Subcutaneous abdominal adipose tissue (tissue), 5 donors: ENCODE measurements around the gene AQP7.
A peak's percentile ranks its signal among the peaks of the same experiment; 100 is the strongest.
"Not testable (repeated sequence)": the region's sequence is repeated elsewhere in the genome, so short reads cannot be mapped to it uniquely, and the experiment has no call there.

Experiments used
- H3K27ac ChIP-seq: one replicate; pipeline ENCODE4 v1.7.0; 2013; ENCODE audit warnings: low read depth, mild to moderate bottlenecking, inconsistent platforms, low read length, moderate library complexity
- H3K27me3 ChIP-seq, 5 donors: one replicate each; pipeline ENCODE4 v1.7.0; 2013; ENCODE audit warnings: low read length in 5 of 5, inconsistent platforms in 1 of 5; ENCODE audit not compliant: control insufficient read depth in 5 of 5, insufficient read depth in 4 of 5
- H3K36me3 ChIP-seq, 5 donors: one replicate each; pipeline ENCODE4 v1.7.0; 2013; ENCODE audit warnings: low read length in 5 of 5; ENCODE audit not compliant: control insufficient read depth in 5 of 5, insufficient read depth in 5 of 5
- H3K4me1 ChIP-seq, 5 donors: one replicate each; pipeline ENCODE4 v1.7.0; 2013; ENCODE audit warnings: low read length in 5 of 5, mild to moderate bottlenecking in 3 of 5, moderate library complexity in 1 of 5; ENCODE audit not compliant: control insufficient read depth in 5 of 5, insufficient read depth in 5 of 5
- H3K4me3 ChIP-seq, 5 donors: one replicate each; pipeline ENCODE4 v1.7.0; 2013; ENCODE audit warnings: low read length in 5 of 5, low read depth in 1 of 5
- H3K9ac ChIP-seq, 5 donors: one replicate each; pipeline ENCODE4 v1.7.0; 2013; ENCODE audit warnings: low read length in 5 of 5, mild to moderate bottlenecking in 4 of 5, moderate library complexity in 3 of 5
- H3K9me3 ChIP-seq, 5 donors: one replicate each; pipeline ENCODE4 v1.7.0; 2013; ENCODE audit warnings: low read length in 5 of 5; ENCODE audit not compliant: control insufficient read depth in 5 of 5
- donor health status: healthy.
- donor health status: healthy.
- donor health status: healthy.
- donor health status: healthy.
- donor health status: healthy.

AQP7 gene

GRCh38 chr9:33378121-33378795, 24.1 kb downstream of the AQP7 start:
- Histone ChIP-seq H3K27ac (no peak overlapping the region), H3K36me3 (peaks cover 0 to 9% (median 4%) of the 10 kb centered on the region in 5 donors), H3K4me3 (no peak overlapping the region), H3K4me1 (peaks cover 8 to 37% (median 30%) of the 10 kb centered on the region in 5 donors), H3K27me3 (no peaks in the 10 kb centered on the region), H3K9ac (no peak overlapping the region), H3K9me3 (no peaks in the 10 kb centered on the region)

- no peaks in the 10 kb centered on the region for H3K27me3 ChIP-seq
- H3K27ac ChIP-seq = no peak overlapping the region
- H3K36me3 ChIP-seq = peaks cover 0 to 20% (median 5%) of the 10 kb centered on the region in 5 donors
- no peak overlapping the region for H3K9ac ChIP-seq
- H3K4me3 ChIP-seq = no peak overlapping the region
- peaks cover 8 to 37% (median 30%) of the 10 kb centered on the region in 5 donors for H3K4me1 ChIP-seq
- H3K9me3 ChIP-seq = no peaks in the 10 kb centered on the region
Measured at GRCh38 chr9:33377089-33377715, 25.2 kb downstream of the AQP7 start.

GRCh38 chr9:33375841-33376321, 26.5 kb downstream of the AQP7 start:
- Histone ChIP-seq H3K4me1 (peaks cover 6 to 31% (median 25%) of the 10 kb centered on the region in 5 donors), H3K9me3 (no peaks in the 10 kb centered on the region), H3K27me3 (no peaks in the 10 kb centered on the region), H3K4me3 (no peak overlapping the region), H3K36me3 (peaks cover 3 to 31% (median 19%) of the 10 kb centered on the region in 5 donors), H3K9ac (peak overlapping the region in 1 of 5 donors; percentile 21), H3K27ac (peak overlapping the region; percentile 60)

GRCh38 chr9:33375238-33375840, 27.0 kb downstream of the AQP7 start:
- Histone ChIP-seq H3K27ac (peak overlapping the region; percentile 60), H3K4me1 (peaks cover 6 to 26% (median 19%) of the 10 kb centered on the region in 5 donors), H3K9me3 (no peaks in the 10 kb centered on the region), H3K4me3 (peak overlapping the region in 4 of 5 donors; percentile 19 to 40 (median 24)), H3K9ac (peak overlapping the region in 2 of 5 donors; percentile 21 to 71), H3K27me3 (no peaks in the 10 kb centered on the region), H3K36me3 (peaks cover 7 to 36% (median 24%) of the 10 kb centered on the region in 5 donors)

GRCh38 chr9:33374634-33375237, 27.6 kb downstream of the AQP7 start:
- Histone ChIP-seq H3K4me3 (peak overlapping the region in 3 of 5 donors; percentile 22 to 40 (median 27)), H3K4me1 (peaks cover 6 to 21% (median 17%) of the 10 kb centered on the region in 5 donors), H3K36me3 (peaks cover 13 to 42% (median 30%) of the 10 kb centered on the region in 5 donors), H3K27ac (peak overlapping the region; percentile 60), H3K9ac (peak overlapping the region in 2 of 5 donors; percentile 21 to 71), H3K9me3 (no peaks in the 10 kb centered on the region), H3K27me3 (no peaks in the 10 kb centered on the region)

GRCh38 chr9:33374190-33374589, 28.2 kb downstream of the AQP7 start:
- Histone ChIP-seq H3K4me1 (peaks cover 6 to 21% (median 17%) of the 10 kb centered on the region in 5 donors), H3K9ac (no peak overlapping the region), H3K4me3 (no peak overlapping the region)

GRCh38 chr9:33372900-33373299, 29.5 kb downstream of the AQP7 start:
- Histone ChIP-seq H3K4me3 (no peak overlapping the region), H3K27me3 (no peaks in the 10 kb centered on the region), H3K4me1 (peaks cover 6 to 21% (median 17%) of the 10 kb centered on the region in 5 donors), H3K9me3 (no peaks in the 10 kb centered on the region), H3K36me3 (peaks cover 14 to 54% (median 39%) of the 10 kb centered on the region in 5 donors), H3K27ac (no peak overlapping the region), H3K9ac (no peak overlapping the region)

More at GRCh38 chr9:33374190-33374589, 28.2 kb downstream of the AQP7 start:
- Histone ChIP-seq H3K27me3 (no peaks in the 10 kb centered on the region), H3K27ac (no peak overlapping the region), H3K9me3 (no peaks in the 10 kb centered on the region), H3K36me3 (peaks cover 14 to 44% (median 30%) of the 10 kb centered on the region in 5 donors)

- Histone ChIP-seq H3K4me3 (no peak overlapping the region), H3K27me3 (no peaks in the 10 kb centered on the region), H3K27ac (no peak overlapping the region), H3K4me1 (no peaks in the 10 kb centered on the region), H3K9ac (no peak overlapping the region), H3K36me3 (peaks cover 25 to 77% (median 69%) of the 10 kb centered on the region in 5 donors), H3K9me3 (no peaks in the 10 kb centered on the region)
Measured at GRCh38 chr9:33366979-33367480, 35.3 kb downstream of the AQP7 start.

- H3K9me3 ChIP-seq, H3K9ac ChIP-seq: not testable (repeated sequence)
- peaks cover 13 to 55% (median 47%) of the 10 kb centered on the region in 5 donors for H3K36me3 ChIP-seq
Measured at GRCh38 chr9:33364814-33365213, 37.6 kb downstream of the AQP7 start.

More at GRCh38 chr9:33364814-33365213, 37.6 kb downstream of the AQP7 start:
- not testable (repeated sequence) for H3K4me1 ChIP-seq, H3K27me3 ChIP-seq, H3K4me3 ChIP-seq, H3K27ac ChIP-seq
